Right renal cortex interstitium (tissue), 3 donors: Measurements from ENCODE around the gene MAD1L1. TPM values are rescaled to one million over a fixed set of nuclear protein-coding genes. Genes with fewer than 3 reads are reported as not detected.

Source experiments
- DNase-seq, 3 donors: peaks; one replicate each; pipeline ENCODE4 v3.0.0-alpha.2; 2013; ENCODE audit warnings: low read depth in 3 of 3, low spot score in 2 of 3
- polyA plus RNA-seq, 3 donors: library from polyadenylated mRNA; unstranded; fragments of 120-200 nt; gene quantifications; one replicate each; pipeline ENCODE4 v1.2.1, GENCODE V29; 2013; ENCODE audit not compliant: insufficient read length in 3 of 3

Gene MAD1L1
- polyA plus RNA-seq, 3 donors = 22.9 to 26.0 (median 25.1) TPM

GRCh38 chr7:2123360-2123759, 109.4 kb downstream of the MAD1L1 start:
- DNase-seq = no peak

GRCh38 chr7:2122651-2123050, 110.1 kb downstream of the MAD1L1 start:
- no peak for DNase-seq

GRCh38 chr7:2120841-2121830, 111.6 kb downstream of the MAD1L1 start:
- DNase-seq = no peak

GRCh38 chr7:2120251-2120660, 112.5 kb downstream of the MAD1L1 start:
- DNase-seq = no peak

GRCh38 chr7:2118630-2119190, 114.0 kb downstream of the MAD1L1 start:
- DNase-seq = no peak

- no peak for DNase-seq
Observed at GRCh38 chr7:2118056-2118455, 114.7 kb downstream of the MAD1L1 start.

GRCh38 chr7:2117646-2118045, 115.1 kb downstream of the MAD1L1 start:
- no peak for DNase-seq

- no peak for DNase-seq
Observed at GRCh38 chr7:2116989-2117591, 115.7 kb downstream of the MAD1L1 start.

- no peak for DNase-seq
Observed at GRCh38 chr7:2116448-2116810, 116.3 kb downstream of the MAD1L1 start.

- DNase-seq = no peak
Observed at GRCh38 chr7:2115760-2116447, 116.8 kb downstream of the MAD1L1 start.

- no peak for DNase-seq
Observed at GRCh38 chr7:2114926-2115759, 117.6 kb downstream of the MAD1L1 start.

- no peak for DNase-seq
Observed at GRCh38 chr7:2114052-2114451, 118.7 kb downstream of the MAD1L1 start.

GRCh38 chr7:2112261-2113198, 120.2 kb downstream of the MAD1L1 start:
- no peak for DNase-seq

- DNase-seq = no peak
Observed at GRCh38 chr7:2111568-2111967, 121.2 kb downstream of the MAD1L1 start.

GRCh38 chr7:2110610-2111396, 121.9 kb downstream of the MAD1L1 start:
- DNase-seq = no peak

GRCh38 chr7:2109936-2110609, 122.7 kb downstream of the MAD1L1 start:
- DNase-seq = no peak

GRCh38 chr7:2109251-2109872, 123.4 kb downstream of the MAD1L1 start:
- no peak for DNase-seq
